HCT116 (cell line): ENCODE results near the gene MRE11. TPM values are rescaled to one million over a fixed set of nuclear protein-coding genes. Genes with fewer than 3 reads are reported as not detected.
"Not testable (repeated sequence)": the region's sequence is repeated elsewhere in the genome, so short reads cannot be mapped to it uniquely, and the experiment has no call there.

ENCODE experiments used
- ATAC-seq: fragments of 200-7000 bp; cut with Tn5 transposase; 2 replicates; pipeline ENCODE4 v1.9.1; 2020; ENCODE audit warnings: mild to moderate bottlenecking, moderate library complexity
- BruUV-seq: library from RNA; stranded (reverse); fragments of 400-500 nt; replicated peaks from 2 replicates; lab custom pipeline; 2021; lab: Mats Ljungman, UMichigan
- CTCF ChIA-PET: fragments of 300-600 bp; sonication (Branson Sonifier 250); formaldehyde crosslinking; loops from one replicate; lab custom pipeline; 2021; ENCODE audit warnings: antibody characterized with exemption; lab: Charles Lee
- POLR2A ChIA-PET: fragments of 300-600, 350-600 bp; sonication (Branson Sonifier 250); formaldehyde crosslinking; loops from one replicate; lab custom pipeline; 2021; ENCODE audit warnings: antibody characterized with exemption; lab: Charles Lee
- RAD21 ChIA-PET, 2 experiments: fragments of 300-600 bp; sonication (Branson Sonifier 250); formaldehyde crosslinking; loops; one replicate each; lab custom pipeline; 2023; ENCODE audit warnings: low total read pairs in 2 of 2; ENCODE audit not compliant: uncharacterized antibody in 2 of 2, unreplicated experiment in 2 of 2, low non-redundant PET in 1 of 2; lab: Charles Lee
- DNase-seq: peaks from one replicate; pipeline ENCODE4 v3.0.0-alpha.2; 2010; ENCODE audit warnings: low read depth, low spot score
- H2AFZ ChIP-seq: fragments of 200-600 bp; shearing (Covaris generic), sonication (generic); 2 replicates; pipeline ENCODE4 v1.6.1; 2017; ENCODE audit warnings: low read depth, mixed run types, mixed read lengths, antibody characterized with exemption, low read length; ENCODE audit not compliant: poor library complexity, severe bottlenecking
- H3K27ac ChIP-seq: 2 replicates; pipeline ENCODE4 v1.5.1; 2012; ENCODE audit warnings: low read depth, low read length
- H3K27me3 ChIP-seq: fragments of 200-600 bp; sonication (generic); 2 replicates; pipeline ENCODE4 v1.6.1; 2016; ENCODE audit warnings: mixed run types, low read length, mixed read lengths; ENCODE audit not compliant: insufficient read depth
- H3K36me3 ChIP-seq, 2 experiments: fragments of 200-500 bp in 1 of 2; fragments of 200-600 bp in 1 of 2; sonication (Bioruptor generic) in 1 of 2; sonication (generic) in 1 of 2; 2 replicates each; pipeline versions ENCODE4 v1.5.1 to v1.6.1; 2014 to 2016; ENCODE audit warnings: low read length in 2 of 2, inconsistent platforms in 1 of 2, mixed read lengths in 1 of 2, mixed run types in 1 of 2; ENCODE audit not compliant: insufficient read depth in 2 of 2, control insufficient read depth in 1 of 2
- H3K4me1 ChIP-seq, 2 experiments: fragments of 200-600 bp in 1 of 2; sonication (generic) in 1 of 2; 2 replicates each; pipeline versions ENCODE4 v1.5.1 to v1.6.1; 2012 to 2017; ENCODE audit warnings: low read length in 2 of 2, inconsistent platforms in 1 of 2, mild to moderate bottlenecking in 1 of 2, mixed read lengths in 1 of 2, mixed run types in 1 of 2, moderate library complexity in 1 of 2; ENCODE audit not compliant: insufficient read depth in 2 of 2, control insufficient read depth in 1 of 2
- H3K4me2 ChIP-seq: fragments of 200-600 bp; sonication (generic); 2 replicates; pipeline ENCODE4 v1.6.1; 2017; ENCODE audit warnings: mixed run types, low read length, mixed read lengths
- H3K4me3 ChIP-seq, 2 experiments: fragments of 200-600 bp in 1 of 2; sonication (generic) in 1 of 2; replicated peaks in 1 of 2; 2 replicates each; pipeline ENCODE4 v1.5.1; 2011 to 2016; ENCODE audit warnings: low read length in 2 of 2, control low read depth in 1 of 2, low read depth in 1 of 2, mild to moderate bottlenecking in 1 of 2, mixed read lengths in 1 of 2, mixed run types in 1 of 2
- H3K79me2 ChIP-seq: fragments of 200-600 bp; sonication (generic); 2 replicates; pipeline ENCODE4 v1.6.1; 2017; ENCODE audit warnings: mild to moderate bottlenecking, mixed run types, low read length, moderate library complexity, mixed read lengths; ENCODE audit not compliant: insufficient read depth
- H3K9ac ChIP-seq: fragments of 200-600 bp; sonication (generic); 2 replicates; pipeline ENCODE4 v1.6.1; 2016; ENCODE audit warnings: low read length, mixed read lengths
- H3K9me2 ChIP-seq: fragments of 200-600 bp; sonication (generic), shearing (Covaris generic); 2 replicates; pipeline ENCODE4 v1.6.1; 2017; ENCODE audit warnings: mixed run types, mild to moderate bottlenecking, moderate library complexity; ENCODE audit not compliant: insufficient read depth
- H3K9me3 ChIP-seq, 2 experiments: fragments of 200-500 bp in 1 of 2; fragments of 200-600 bp in 1 of 2; sonication (Bioruptor generic) in 1 of 2; sonication (generic) in 1 of 2; 2 replicates each; pipeline ENCODE4 v1.6.1; 2014 to 2017; ENCODE audit warnings: low read length in 2 of 2, mixed read lengths in 2 of 2, inconsistent platforms in 1 of 2, low read depth in 1 of 2, mild to moderate bottlenecking in 1 of 2, mixed run types in 1 of 2, moderate library complexity in 1 of 2; ENCODE audit not compliant: control insufficient read depth in 1 of 2, insufficient read depth in 1 of 2
- H4K20me1 ChIP-seq: fragments of 200-600 bp; sonication (generic), shearing (Covaris generic); 2 replicates; pipeline ENCODE4 v1.6.1; 2017; ENCODE audit warnings: mixed run types, mild to moderate bottlenecking, moderate library complexity; ENCODE audit not compliant: insufficient read depth
- CEBPB ChIP-seq: IDR thresholded peaks from 2 replicates; pipeline ENCODE4 v1.6.1; 2012; ENCODE audit warnings: low read depth
- CTCF ChIP-seq, 3 experiments: fragments of 200-600 bp in 1 of 3; sonication (generic) in 1 of 3; IDR thresholded peaks in 2 of 3; conservative IDR thresholded peaks in 1 of 3; 2 replicates each; pipeline ENCODE4 v1.5.1; 2012 to 2017; ENCODE audit warnings: low read depth in 2 of 3, low read length in 2 of 3, antibody characterized with exemption in 1 of 3, borderline replicate concordance in 1 of 3, control low read depth in 1 of 3, mild to moderate bottlenecking in 1 of 3, mixed read lengths in 1 of 3, mixed run types in 1 of 3, moderate library complexity in 1 of 3; ENCODE audit not compliant: insufficient read depth in 1 of 3
- EZH2 ChIP-seq: fragments of 200-600 bp; sonication (generic); IDR thresholded peaks from 2 replicates; pipeline ENCODE4 v1.6.1; 2017; ENCODE audit warnings: antibody characterized with exemption, mixed run types
- EZH2phosphoT487 ChIP-seq: fragments of 200-600 bp; IDR thresholded peaks from 2 replicates; pipeline ENCODE4 v1.6.1; 2018; ENCODE audit warnings: antibody characterized with exemption, borderline replicate concordance
- MAX ChIP-seq: IDR thresholded peaks from 2 replicates; pipeline ENCODE4 v1.6.1; 2012
- SIN3A ChIP-seq: IDR thresholded peaks from 2 replicates; pipeline ENCODE4 v1.6.1; 2012; ENCODE audit warnings: low read depth
- intact Hi-C: fragments of 100-400 bp; cut with micrococcal nuclease; formaldehyde crosslinking; loops from 2 replicates; pipeline ENCODE4 v1.10.0; 2022
- total RNA-seq: library from RNA; stranded (reverse); gene quantifications from one replicate; pipeline ENCODE4 v1.2.1, GENCODE V29; 2021; ENCODE audit not compliant: unreplicated experiment

The MRE11 gene
- total RNA-seq, 1 experiment from 2014 or later: 20.6 TPM

GRCh38 chr11:94507485-94507884 lies 13.8 kb upstream of the MRE11 start:
- DNase-seq (no peak), ATAC-seq (no peak)
- RAD21 ChIA-PET: no interaction called here
- no peaks in the 10 kb centered on the region for H3K27me3 ChIP-seq
- H3K36me3 ChIP-seq: no peaks in the 10 kb centered on the region
- no peaks in the 10 kb centered on the region for H3K79me2 ChIP-seq
- H3K4me3 ChIP-seq: no peak overlapping the region
- no peak for TF ChIP-seq EZH2phosphoT487
- TF ChIP-seq MAX: no peak
- TF ChIP-seq CEBPB: no peak
- no peak for TF ChIP-seq CTCF (IDR thresholded peaks at IDR 0.05 in 2 of 3, conservative IDR thresholded peaks at IDR 0.05 in 1 of 3; ENCODE audit: borderline replicate concordance in 1 of 3, insufficient read depth in 1 of 3, low read depth in 2 of 3, low read length in 2 of 3)
- TF ChIP-seq SIN3A: no peak
- TF ChIP-seq EZH2: no peak
- CTCF ChIA-PET: interaction anchor here (2.9 kb wide), 1 partner anchor 612 kb away, joined by 15 read pairs; no protein-coding TSS in a partner anchor
- BruUV-seq: no TSS peak
- H2AFZ ChIP-seq: no peak overlapping the region
- no peaks in the 10 kb centered on the region for H3K9me2 ChIP-seq
- no peak overlapping the region for H3K9ac ChIP-seq
- H3K27ac ChIP-seq: no peak overlapping the region
- H3K9me3 ChIP-seq: no peaks in the 10 kb centered on the region
- no peaks in the 10 kb centered on the region for H4K20me1 ChIP-seq
- intact Hi-C loops: loop anchor here (10.0 kb wide), 3 partner anchors 583 to 1563 kb away; no protein-coding TSS in a partner anchor
- no peak overlapping the region for H3K4me2 ChIP-seq
- H3K4me1 ChIP-seq: no peaks in the 10 kb centered on the region
- POLR2A ChIA-PET: no interaction called here

- DNase-seq, BruUV-seq, H2AFZ ChIP-seq, H4K20me1 ChIP-seq, H3K79me2 ChIP-seq, POLR2A ChIA-PET, H3K4me1 ChIP-seq, H3K9ac ChIP-seq, H3K9me3 ChIP-seq, H3K27ac ChIP-seq, H3K9me2 ChIP-seq, RAD21 ChIA-PET, H3K36me3 ChIP-seq, ATAC-seq, H3K4me3 ChIP-seq, H3K27me3 ChIP-seq, H3K4me2 ChIP-seq: not testable (repeated sequence)
- CTCF ChIA-PET: interaction anchor here (1.0 to 2.9 kb wide), 2 partner anchors 11 to 611 kb away, joined by 3 to 15 read pairs; no protein-coding TSS in a partner anchor
- intact Hi-C loops: loop anchor here (10.0 kb wide), 3 partner anchors 582 to 1562 kb away; no protein-coding TSS in a partner anchor
Observed at GRCh38 chr11:94506513-94506912, 12.9 kb upstream of the MRE11 start.
